Measurements from ENCODE around the gene CAPZA2.
A peak's percentile ranks its signal among the peaks of the same experiment; 100 is the strongest.
"Not testable (repeated sequence)": the region's sequence is repeated elsewhere in the genome, so short reads cannot be mapped to it uniquely, and the experiment has no call there.

Gene CAPZA2

DNA sequence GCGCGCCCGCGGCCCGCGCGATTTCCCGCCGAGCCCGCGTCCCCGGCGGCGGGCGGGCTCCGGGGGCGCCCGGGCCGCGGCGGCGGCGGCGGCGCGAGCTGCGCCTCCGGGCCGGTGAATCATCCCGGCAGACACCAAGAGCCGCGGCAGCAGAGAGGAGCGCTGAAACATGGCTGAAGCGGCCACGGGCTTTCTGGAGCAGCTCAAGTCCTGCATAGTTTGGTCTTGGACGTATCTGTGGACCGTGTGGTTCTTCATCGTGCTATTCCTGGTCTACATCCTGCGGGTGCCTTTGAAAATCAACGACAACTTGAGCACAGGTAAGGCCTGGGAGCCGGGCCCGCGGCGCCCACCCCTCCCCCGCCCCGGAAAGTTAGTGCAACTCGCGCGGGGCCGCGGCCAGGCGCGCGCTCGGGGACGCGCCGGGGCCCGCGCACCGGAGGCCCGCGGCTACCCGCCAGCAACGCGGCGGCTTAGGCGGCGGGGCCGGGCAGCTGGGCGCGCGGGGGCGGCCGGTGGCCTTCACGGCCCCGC lies 91.1 kb downstream of the CAPZA2 start, which contains the start of gene ST7:
Gene ST7 (plus strand): TSS at position 130 of the 534 bp plus-strand sequence. CDS start 40 bp downstream, at position 170.
- DNase-seq (ENCODE audit: low read depth in 1 of 2, low spot score in 1 of 2) = peak; percentile 33 to 57

DNA sequence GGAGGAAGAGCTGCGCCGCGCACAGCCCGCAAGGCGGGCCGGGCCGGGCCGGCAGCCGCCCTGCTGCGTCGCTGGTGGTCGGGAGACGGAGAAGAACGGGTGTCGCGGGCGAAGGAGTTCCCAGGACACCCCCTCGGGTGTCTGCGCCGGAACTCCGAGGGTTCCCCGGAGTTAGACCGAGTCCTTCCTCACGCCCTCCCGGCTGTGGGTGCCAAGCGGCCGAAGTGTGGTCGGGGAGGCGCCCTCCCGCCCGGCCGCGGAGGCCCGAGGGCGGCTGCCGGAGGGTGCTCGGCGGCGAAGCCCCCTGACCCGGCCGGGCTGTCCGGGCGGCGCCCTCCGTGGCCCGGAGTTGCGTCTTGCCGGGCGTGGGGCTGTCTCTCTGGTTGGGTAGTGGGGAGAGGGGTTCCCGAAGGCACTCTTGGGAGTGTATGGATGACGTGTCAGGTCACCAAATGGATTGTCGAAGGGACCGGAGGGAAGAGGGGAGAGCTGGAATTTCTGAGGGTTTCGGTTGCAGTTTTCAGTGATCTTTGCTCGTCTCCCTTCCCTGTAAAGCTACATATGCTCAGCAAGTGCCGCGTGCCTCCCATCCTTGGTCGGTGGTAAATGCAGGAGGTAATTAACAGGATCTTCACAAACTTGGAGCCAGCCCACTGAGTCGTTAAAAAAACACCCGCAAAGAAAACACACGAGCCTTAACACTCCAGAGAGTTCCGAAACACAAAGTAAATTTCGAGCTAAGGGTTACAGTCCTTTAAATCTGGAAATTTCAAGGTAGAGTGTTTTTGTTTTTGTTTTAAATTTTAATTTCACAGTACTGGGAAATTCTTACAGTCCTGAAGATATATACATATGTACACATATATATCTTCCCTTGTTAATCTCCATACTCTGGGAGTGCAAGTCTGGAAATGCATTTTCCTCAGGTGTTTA lies 91.8 kb downstream of the CAPZA2 start:
- peak in 1 of 2 donors; percentile 4 for DNase-seq (ENCODE audit: low read depth in 1 of 2, low spot score in 1 of 2)

DNA sequence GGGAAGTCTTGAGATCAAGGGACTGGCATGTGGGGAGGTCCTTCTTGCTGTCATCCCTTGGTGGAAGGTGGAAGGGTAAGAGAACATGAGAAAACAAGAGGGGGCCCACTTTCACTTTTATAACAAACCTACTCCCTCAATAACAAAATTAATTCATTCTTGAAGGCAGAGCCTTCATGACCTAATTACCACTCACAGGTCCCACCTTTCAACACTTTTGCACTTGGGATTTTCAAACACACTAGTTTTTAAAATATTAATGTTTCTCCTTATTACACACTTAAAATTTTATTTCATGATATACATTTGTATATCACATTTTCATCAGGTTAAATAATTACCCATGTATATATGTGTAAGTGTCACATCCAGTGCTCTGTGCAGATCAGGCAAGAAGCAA lies 93.0 kb downstream of the CAPZA2 start:
- no peak for DNase-seq (ENCODE audit: low read depth in 1 of 2, low spot score in 1 of 2)

DNA sequence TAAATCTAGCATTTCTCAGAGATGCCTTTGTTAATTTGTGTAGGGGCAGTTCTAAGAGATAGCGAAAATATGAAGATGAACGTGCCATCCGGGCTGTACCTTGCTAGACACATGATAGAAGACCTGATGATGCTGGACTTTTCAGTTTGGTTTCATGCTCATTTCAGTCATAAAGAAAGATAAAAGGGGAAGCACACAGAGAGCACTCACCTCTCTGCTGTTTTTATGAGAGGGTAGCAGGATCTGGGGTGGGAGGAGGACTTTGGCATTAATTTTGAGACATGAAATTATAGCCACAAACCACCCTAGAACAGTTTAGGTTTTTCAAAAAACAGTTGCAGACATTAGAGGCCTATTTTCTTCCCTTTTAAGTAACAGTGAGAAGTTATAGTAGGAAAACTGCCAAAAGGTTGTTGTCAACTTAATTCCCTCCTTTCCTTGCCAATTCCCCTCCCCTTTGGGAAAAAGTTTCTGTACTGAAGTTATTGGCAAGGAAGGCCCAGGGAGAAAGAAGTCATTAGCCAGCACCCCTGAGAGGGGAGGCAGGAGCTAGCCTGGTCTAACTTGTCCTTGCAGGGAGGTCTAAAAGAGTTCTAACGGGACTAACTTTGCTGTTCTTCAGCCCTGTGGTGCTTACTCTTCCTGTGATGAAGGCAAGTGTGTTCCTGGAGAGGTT lies 93.6 kb downstream of the CAPZA2 start:
- no peak for DNase-seq (ENCODE audit: low read depth in 1 of 2, low spot score in 1 of 2)

DNA sequence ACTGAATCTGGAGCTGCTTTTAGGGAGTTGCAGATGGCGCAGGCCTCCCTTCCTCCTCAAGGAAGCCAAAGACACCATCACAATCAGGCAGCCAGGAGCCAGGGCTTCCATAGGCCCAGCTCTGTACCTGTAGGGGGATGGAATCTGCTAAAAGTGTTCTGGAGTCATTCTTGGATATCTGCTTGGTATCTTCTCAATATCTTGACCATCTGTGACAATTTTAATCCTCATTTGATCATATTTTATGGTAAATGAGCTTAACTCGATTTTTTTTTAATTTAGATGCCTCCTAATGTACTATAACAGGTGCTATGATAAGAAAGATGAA lies 94.1 kb downstream of the CAPZA2 start:
- no peak for DNase-seq (ENCODE audit: low read depth in 1 of 2, low spot score in 1 of 2)

DNA sequence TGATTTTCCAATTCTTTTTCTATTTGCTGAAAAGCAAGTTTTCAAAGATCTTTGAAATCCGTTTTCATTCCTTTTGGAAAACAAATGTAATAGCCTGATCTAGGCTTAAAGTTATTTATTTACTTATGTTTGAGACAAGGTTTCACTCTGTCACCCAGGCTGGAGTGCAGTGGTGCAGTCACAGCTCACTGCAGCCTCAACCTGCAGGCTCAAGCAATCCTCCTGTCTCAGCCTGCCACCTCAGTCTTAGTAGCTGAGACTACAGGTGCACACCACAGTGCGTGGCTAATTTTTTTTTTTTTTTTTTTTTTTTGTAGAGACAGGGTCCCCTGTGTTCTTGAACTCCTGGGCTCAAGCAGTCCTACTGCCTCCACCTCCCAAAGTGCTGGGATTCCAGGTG lies 95.5 kb downstream of the CAPZA2 start:
- DNase-seq (ENCODE audit: low read depth in 1 of 2, low spot score in 1 of 2) = no peak

DNA sequence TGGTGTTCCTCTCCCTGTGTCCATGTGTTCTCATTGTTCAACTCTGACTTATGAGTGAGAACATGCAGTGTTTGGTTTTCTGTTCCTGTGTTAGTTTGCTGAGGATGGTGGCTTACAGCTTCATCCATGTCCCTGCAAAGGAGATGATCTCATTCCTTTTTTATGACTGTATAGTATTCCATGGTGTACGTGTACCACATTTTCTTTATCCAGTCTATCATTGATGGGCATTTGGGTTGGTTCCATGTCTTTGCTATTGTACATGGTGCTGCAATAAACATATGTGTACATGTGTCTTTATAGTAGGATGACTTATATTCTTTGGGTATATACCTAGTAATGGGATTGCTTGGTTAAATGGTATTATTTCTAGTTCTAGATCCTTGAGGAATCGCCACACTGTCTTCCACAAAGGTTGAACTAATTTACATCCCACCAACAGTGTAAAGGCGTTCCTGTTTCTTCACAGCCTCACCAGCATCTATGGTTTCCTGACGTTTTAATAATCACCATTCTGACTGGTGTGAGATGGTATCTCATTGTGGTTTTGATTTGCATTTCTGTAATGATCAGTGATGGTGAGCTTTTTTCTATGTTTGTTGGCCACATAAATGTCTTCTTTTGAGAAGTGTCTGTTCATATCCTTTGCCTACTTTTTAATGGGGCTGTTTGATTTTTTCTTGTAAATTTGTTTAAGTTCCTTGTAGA lies 99.7 kb downstream of the CAPZA2 start:
- DNase-seq (ENCODE audit: low read depth in 1 of 2, low spot score in 1 of 2) = not testable (repeated sequence)

DNA sequence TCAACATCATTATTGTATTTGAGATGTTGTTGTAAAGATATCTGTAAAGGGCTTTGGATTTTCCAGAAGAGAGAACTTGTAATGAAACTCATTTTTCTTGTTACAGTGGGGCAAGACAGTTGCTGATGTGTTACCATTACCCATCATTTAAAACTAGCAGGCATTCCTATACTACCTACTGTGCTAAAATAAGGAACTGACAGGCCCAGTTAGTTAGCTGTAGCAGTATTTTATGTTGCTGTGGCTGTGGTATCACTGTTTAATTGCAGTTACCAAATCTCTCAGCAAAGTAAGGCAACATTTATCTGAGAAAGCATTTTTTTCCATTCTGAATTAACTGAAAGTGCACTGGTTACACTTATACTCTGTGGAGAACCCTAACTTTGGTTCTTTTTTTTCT lies 100.8 kb downstream of the CAPZA2 start:
- DNase-seq (ENCODE audit: low read depth in 1 of 2, low spot score in 1 of 2) = no peak

DNA sequence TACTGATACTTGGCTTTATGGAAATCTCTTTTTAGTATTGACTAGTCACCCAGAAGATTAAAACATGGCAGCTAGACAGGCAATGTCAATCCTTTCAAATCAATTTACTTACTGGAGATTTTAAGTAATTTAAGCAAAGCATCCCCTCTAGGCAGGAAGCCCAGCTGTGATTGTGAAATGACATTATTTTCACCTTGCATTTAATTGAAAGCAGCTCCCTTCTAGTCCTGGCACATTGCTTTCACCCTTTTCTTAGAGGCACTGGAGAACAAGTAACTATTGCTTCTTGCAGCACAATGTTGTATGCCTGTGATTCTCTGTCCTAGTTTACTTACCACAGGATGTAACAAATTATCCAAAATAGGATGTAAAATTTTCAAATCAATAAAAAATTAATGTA lies 104.2 kb downstream of the CAPZA2 start:
- no peak for DNase-seq (ENCODE audit: low read depth in 1 of 2, low spot score in 1 of 2)

DNA sequence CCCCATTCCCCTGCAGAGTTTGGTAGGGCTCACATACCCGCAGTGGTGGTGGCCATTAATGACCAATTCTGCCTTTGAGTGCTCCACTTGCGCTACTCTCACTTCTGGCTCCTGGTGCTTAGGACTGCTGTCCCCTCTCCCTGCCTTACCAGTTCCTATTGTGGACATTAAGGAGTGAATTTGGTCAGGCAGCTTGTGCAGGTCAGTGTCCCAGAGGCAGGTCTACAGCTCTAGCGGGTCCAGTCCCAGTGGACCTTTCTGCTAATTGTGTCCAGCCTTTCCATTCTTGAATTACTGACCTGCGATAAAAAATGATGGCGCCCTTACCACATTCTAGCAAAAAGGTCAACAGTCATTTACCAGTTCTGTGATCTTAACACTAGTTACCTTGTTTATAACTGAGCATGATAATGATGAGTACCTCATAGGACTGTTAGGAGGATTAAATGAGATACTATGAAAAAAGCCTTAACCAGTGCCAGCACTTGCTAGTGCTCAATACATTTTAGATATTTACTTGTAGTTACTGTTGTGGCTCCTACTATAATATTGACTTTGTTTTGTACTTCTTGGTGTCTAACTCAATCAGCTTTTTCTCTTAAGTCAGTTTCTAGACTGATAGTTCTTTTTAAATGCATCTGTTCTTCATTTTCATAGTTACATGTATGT lies 105.0 kb downstream of the CAPZA2 start:
- DNase-seq (ENCODE audit: low read depth in 1 of 2, low spot score in 1 of 2) = no peak

DNA sequence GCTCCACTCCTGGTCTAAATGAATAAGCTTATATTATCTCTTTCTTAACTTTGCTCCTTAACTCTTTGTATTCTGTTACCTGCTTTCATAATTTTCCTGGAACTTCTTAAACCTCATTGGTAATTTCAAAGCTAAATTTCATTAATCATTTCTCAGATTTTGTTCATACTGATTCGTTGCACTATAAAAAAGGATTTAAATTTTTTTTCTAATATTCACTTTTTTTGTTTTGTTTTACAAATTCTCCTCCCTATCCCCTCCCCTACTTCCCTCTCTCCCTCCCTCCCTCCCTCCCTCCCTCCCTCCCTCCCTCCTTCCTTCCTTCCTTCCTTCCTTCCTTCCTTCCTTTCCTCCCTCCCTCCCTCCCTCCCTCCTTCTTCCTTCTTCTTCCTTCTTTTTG lies 105.6 kb downstream of the CAPZA2 start:
- no peak for DNase-seq (ENCODE audit: low read depth in 1 of 2, low spot score in 1 of 2)

DNA sequence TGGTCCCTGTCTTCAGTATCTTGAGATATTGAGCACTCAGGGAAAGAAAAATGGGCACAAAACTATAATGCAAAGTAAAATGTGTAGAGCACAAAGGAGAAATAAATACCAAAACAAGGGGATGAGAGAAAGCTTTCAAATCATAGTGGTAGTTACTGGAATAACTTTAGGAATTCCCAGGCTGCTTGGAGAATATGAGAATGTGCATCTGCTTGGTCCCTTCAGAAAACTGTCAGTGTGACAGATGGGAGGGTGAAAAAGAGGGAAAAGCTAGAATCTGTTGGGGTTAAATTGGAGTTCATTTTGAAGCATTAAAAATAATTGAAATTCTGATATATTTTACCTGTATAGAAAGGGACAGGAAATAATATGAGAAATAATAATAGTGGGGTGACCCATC lies 106.2 kb downstream of the CAPZA2 start:
- no peak for DNase-seq (ENCODE audit: low read depth in 1 of 2, low spot score in 1 of 2)

DNA sequence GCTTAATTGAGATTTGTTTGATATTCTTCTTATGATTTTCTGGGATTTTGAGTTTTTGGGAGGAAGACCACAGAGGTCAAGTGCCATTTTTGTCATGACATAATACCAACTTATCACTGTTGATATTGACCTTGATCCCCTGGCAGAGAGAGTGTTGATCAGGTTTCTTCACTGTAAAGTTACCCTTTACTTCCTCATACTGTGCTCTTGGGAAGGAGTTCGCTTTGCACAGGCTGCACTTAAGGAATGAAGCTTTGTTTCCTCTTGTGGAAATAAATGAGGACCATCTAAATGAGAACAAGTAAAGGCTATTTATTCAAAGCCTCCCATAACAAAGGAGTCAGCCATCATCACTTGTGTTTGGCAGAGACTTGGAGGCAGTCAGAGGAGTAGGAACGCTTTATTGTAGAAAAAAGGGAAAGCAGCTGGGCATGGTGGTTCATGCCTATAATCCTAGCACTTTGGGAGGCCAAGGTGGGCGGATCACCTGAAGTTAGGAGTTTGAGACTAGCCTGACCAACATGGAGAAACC lies 107.0 kb downstream of the CAPZA2 start:
- DNase-seq (ENCODE audit: low read depth in 1 of 2, low spot score in 1 of 2) = no peak

DNA sequence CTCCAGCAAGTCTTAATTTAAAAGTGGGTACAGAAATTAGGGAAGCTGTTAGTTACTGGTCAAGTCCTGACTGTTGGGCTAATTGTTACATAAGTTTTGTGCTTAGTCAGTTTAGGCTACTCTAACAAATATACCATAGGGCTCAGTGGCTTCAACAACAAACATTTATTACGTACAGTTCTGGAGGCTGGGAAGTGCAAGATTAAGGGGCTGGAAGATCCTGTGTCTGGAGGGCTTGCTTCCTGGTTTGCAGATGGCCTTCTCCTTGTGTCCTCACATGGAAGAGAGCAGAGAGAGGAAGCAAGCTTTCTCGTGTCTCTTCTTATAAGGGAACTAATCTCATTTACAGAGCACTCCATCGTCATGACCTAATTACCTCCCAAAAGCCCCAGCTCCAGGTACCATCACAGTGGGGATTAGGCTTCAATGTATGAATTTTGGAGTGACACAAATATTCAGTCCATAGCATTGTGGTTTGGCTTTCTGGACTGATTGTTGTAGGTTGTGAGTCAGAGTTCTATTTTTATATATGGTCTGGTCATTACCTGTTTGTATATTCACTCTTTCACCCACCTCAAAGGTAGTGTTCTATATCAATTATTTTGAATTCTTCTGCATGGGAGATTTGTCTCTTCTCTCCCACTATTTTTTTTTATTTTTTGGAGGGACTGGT lies 108.0 kb downstream of the CAPZA2 start:
- no peak for DNase-seq (ENCODE audit: low read depth in 1 of 2, low spot score in 1 of 2)

DNA sequence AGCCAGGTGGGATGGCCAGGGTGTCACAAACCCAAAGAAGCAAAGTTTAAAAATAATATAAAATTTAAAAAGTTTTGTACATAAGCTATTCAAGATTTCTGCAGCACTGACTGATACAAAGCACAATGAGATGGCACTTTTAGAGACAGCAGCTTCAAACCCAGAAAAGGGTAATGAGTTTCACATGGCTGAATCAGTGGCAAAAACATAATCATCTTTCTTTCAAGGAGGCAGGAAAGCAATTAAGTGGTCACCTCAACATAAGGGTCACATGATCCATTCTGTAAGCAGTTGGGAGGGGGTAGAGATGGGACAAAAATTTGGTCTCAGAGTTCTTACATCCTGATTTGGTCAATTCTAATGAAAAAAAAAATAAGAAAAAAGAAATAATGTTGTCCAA lies 108.8 kb downstream of the CAPZA2 start:
- DNase-seq (ENCODE audit: low read depth in 1 of 2, low spot score in 1 of 2) = not testable (repeated sequence)
